HG03520 (cell line): ENCODE results near the gene GDF10.

Source experiments
- ATAC-seq: cut with Tn5 transposase; IDR thresholded peaks from one replicate; pipeline ENCODE4 v1.9.1; 2021; ENCODE audit warnings: mild to moderate bottlenecking, moderate library complexity; ENCODE audit not compliant: unreplicated experiment

The GDF10 gene

DNA sequence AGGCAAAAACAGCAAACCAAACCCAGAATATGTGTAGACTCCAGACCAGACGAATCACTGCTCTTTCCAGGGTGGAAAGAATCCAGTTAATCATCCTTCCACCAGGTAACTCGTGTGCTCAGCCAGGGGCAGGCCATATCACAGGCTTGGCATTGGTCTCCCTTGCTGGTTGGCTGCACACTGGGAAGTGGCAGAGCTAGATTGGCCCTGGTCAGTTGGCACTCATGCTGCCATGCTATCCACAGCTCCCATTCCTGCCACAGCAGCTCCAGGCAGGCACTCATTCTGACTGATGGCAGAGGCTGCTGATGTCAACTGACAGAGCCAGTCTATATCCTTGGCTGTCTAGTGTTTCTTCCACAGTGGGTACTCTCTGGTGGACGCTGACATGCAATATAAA is 9.7 kb upstream of the GDF10 start:
- no peak for ATAC-seq

DNA sequence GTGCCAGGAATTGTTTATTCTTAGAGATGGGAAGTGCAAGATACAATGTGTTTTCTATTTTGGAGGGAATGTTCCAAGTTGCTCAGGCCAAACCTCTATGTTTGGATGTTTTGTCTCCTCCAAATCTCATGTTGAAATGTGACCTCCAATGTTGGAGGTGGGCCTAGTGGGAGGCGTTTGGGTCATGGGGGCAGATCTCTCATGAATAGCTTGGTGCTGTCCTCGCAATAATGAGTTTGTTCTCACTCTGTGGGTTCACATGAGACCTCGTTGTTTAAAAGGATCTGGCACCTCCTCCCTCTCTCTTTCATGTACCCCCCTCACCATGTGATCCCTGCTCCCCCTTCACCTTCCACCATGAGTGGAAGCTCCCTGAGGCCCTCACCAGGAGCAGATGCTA is 8.3 kb upstream of the GDF10 start:
- ATAC-seq = no peak

DNA sequence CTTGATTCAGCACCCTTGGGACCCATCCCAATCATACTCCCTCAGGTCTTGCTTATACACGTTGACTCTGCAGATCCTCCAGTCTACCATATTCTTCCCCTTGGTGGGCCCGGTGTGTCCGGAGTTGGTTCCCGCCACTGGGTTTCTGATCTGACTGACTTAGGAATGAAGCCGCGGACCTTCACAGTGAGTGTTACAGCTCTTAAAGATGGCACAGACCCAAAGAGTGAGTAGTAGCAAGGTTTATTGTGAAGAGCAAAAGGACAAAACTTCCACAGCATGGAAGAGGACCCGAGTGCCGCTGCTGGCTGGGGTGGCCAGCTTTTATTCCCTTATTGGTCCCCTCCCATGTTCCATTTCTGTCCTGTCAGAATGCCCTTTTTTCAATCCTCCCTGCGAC is 5.9 kb upstream of the GDF10 start:
- ATAC-seq = no peak

DNA sequence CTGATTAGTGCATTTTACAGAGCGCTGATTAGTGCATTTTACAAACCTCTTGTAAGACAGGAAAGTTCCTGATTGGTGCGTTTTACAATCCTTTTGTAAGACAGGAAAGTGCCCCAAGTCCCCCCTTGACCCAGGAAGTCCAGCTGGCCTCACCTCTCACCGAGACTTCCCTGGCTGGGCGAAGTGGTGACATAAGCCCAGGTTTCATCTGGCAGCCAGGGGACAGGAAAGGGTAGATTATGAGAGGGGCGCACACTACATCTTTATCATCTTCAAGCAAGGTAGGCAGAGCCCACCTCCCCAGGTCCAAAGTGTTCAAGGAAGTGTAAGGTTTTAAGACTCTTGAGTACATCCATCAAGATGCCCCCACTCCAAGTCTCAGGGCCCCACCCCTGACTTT is 5.5 kb upstream of the GDF10 start:
- ATAC-seq = no peak

DNA sequence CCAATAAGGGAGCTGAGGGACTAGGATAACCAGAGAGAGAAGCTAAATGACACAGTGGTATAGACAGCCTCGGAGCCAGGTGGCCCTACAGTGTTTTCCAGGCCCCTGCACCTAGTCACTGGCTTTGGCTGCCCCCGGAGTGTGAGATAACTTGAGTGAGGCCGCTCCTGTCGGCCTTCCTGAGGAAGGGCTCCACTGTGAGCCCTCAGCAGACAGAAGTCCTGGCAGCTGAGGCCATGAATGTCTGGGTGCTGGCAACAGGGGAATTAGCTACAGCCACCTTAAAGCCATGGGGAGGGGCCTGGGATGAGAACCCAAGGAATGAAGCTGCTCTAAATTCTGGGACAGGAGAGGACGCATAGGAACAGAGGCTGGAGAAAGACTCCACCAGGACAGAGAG is 4.6 kb upstream of the GDF10 start:
- no peak for ATAC-seq

DNA sequence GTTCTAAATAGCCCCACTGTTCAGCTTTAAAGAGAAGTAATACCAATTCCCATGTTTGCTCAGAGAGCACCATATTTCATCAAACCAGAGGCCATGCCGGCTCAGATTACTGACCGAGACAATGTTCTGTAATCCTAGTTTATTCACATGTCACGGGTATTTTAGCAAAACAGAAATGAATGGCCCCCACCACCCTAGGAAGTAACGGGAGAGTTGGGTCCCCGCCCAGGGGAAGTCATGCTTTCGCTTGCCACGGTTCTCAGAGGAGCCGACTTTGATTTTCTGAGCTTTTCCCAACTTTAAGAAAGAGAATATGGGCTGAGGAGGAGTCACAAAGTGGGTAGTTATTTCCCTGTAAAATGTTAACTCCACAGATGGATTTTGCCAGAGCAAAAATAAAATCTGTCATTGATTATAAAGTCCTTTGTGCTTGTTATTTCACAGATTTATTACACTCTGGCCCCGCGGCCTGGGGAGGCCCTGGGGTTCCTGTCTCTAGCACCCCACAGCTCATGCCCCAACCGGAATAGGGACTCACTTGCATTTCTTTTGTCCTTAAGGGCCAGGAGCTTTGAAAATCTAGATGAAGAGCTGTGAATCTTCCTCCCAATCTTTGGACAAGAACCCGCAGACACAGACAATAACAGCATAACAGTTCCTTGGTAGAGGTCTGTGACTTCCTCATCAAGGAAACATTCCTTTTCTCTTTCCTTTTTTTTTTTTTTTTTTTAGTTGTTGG is 3.7 kb upstream of the GDF10 start:
- no peak for ATAC-seq

DNA sequence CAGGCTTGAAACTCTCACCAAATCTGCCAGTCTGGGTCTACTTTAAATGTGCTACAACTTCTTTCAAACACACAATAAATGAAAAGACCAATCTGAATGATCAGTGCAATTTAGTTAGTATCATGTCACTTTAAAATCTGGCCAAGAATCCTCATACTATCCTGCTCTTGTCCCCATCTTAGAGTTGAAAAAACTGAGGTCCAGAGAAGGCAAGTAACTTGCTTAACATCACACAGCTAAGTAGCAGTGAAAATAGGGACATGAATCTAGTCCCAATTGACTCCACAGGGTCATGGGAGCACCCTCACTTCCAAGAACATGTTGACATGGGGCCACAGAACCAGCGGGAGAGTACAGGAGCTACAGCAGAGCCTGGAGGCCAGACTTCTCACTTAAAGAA is 3.1 kb upstream of the GDF10 start:
- ATAC-seq = no peak

DNA sequence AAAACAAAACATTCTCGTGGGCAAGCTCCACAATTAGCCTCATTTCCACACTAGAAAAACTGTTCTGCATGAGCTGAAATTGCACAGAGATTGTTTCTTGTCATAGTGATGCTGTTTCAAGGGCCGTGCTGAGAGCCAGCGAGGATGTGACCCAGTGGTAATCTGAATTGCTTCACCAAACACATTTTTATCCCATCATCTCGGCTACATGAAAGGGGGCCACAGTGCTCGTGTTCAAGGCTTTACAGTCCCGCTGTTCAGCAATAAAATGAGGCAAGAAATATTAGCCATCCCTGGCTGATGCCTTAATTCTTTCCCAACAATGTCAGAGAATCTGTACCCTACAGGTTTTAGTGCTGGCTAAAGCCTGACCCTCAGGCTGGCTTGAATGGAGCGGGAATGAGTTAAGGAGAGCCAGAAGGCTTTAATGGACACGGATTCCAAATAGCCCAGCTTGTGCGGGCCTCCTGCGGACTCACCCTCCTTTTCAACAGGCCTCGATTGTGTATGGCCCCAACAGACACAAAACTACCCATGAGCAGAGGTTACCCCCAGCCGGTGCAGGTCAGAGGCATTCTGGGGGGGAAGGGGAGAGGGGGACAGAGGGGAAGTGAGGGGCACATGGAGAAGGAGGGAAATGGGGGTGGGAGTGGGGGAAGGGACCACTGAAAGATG is 2.0 kb upstream of the GDF10 start:
- ATAC-seq = no peak

DNA sequence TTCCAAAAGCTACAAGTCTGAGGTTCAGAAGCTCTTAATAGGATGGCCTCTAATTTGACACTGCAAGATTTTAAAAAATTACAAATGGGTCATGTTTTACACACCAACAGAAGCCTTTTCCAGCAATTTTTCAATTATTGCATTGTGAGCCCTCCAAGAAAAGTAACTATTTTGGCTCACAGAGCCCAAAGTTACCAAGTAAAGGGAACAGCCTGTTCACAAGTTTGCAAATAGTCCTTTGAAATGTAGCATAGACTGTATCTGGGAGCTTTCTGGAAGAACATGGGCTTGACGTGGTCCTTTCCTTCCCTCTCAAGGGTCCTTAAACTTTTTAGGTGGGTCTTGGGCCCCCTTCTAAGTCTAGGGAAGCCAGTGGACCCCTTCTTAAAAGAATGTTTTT is 1.3 kb upstream of the GDF10 start:
- no peak for ATAC-seq

DNA sequence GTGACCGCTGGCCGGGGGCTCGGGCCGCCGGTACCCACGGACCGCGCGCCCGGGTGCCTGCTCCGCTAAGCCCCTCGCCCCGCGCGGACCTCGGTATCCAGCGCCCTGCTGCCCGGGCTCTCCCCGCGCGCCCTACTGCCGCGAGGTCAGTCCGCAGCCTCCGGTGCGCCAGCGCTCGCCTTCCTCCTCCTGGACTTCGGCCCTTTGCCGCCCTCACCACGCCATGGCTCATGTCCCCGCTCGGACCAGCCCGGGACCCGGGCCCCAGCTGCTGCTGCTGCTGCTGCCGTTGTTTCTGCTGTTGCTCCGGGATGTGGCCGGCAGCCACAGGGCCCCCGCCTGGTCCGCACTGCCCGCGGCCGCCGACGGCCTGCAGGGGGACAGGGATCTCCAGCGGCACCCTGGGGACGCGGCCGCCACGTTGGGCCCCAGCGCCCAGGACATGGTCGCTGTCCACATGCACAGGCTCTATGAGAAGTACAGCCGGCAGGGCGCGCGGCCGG is 483 bp downstream of the GDF10 start:
- ATAC-seq = no peak

DNA sequence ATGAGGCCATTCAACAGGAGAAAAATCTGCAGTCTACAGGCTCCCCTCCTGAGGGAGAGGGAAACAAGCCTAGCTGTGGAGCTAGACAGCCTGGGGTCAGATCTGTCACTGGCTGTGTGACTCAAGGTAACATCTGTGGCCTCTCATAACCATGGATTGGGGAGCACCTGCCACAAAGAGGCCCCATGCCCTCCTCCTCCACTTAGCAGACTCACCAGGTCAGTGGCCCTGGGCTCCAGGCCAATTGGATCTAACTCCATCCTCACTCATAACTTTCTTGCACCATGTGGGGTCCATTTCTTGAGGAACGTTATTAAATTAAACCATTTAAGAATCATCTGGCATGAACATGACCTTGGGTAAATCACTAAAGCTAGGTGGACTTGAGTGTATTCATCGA is 1.8 kb downstream of the GDF10 start:
- ATAC-seq = no peak

DNA sequence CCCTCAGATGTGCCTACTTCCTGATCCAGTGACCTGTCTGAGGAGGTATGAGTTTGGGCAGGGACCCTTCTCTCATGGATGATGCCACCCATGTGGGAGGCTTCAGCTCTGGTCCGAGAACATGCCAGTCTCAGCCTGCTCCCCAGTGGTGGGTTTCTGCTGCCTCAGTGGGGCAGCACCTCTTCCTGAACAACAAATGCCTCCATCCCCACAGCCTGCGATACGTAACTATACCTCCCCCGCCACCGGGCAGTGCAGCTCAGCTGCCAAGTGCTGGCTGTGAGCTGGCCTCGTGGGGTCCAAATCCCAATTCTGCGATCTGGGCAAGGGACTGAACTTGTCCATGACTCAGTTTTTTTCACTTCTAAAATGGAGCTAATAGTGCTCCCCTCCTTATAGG is 3.1 kb downstream of the GDF10 start:
- no peak for ATAC-seq

DNA sequence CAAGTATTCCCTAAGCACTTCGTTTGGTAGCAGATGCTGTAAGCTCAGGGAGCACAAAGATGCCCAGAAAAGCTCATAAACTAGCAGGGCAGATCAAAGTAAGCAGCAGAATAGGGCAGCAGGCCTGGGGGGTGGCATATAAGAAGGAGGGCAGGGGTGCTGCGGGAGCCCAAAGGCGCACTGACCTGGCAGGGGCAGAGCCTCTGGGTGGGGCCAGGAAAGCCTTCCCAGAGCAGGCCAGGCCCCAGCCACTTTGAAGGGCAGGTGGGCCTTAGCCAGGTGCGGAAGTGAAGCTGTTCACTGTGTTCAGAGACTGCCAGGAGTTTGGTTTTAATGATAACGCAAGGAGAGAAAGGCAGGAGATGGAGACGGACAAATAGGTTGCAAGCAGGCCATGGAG is 3.9 kb downstream of the GDF10 start:
- no peak for ATAC-seq

DNA sequence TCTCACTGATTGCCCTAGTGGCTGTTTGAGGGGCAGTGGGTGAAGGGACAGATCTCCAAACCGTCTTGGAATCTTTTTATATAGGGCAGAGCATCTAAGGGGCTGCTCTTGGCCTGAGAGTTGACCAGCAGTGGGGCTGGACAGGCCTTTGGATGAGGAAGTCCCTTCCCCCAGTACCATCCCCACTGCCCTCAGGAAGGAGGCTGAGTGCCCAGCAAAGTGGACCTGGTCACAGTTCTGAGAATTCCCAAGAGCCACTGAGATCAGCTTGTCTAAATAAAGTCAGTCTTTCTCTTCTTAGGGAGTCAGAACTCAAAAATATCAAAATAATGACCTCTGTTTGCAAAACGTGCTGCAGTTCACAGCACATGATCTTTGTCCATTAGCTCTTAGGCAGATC is 5.6 kb downstream of the GDF10 start:
- ATAC-seq = no peak

DNA sequence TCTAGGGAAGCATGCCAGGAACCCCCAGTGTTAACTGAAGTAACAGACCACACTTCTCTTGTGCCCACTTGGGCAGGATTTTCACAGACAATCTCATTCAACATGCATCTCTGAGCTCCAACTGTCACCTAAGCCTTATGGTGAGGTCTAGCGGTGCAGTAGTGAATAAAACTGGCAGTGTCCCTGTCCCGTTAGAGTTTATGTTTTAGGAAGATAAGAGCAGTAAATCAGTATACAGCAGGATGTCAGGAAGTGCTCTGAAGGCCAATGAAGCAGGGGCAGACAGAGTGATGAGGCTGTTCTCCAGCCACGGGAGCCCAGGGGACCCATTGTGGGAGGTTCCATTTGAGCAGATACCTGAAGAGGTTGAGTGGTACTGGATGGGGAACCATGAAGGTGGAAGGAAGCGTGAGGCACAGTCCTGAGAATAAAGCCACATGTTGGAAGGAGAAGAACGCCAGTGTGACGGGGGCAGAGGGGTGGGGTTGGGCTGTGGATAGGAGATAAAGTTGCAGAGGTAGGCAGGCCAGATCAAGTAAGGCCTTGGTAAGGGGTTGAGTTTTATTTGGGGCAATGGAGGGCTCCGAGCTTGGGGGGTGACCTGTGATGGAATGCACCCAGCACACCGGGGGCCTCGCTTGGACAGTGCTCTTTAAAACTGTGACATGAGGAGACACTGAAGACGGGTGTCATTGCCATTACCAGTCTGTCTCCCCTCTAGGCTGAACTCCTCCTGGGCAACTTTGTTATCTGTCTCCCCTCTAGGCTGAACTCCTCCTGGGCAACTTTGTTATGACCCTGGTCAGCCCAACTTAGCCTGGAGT is 6.6 kb downstream of the GDF10 start:
- no peak for ATAC-seq

DNA sequence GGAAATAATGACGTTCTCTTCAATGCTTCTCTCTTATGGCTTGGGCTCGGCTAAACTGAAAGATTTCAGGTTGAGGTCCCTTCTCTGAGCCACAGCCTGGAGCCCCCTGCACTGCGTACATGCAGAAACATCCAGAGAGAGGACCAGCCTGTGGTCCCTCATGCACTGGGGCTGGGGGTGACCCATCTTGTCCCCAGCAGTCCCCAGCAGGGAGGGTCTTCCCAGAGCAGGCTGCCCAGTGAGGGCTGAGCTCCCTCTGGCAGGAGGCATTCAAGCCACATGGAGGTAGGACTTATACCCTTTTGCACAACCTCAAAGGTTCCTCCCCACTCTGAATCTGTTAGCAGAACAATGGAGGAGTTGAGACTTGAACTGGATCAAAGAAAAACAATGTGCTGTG is 7.4 kb downstream of the GDF10 start:
- no peak for ATAC-seq

DNA sequence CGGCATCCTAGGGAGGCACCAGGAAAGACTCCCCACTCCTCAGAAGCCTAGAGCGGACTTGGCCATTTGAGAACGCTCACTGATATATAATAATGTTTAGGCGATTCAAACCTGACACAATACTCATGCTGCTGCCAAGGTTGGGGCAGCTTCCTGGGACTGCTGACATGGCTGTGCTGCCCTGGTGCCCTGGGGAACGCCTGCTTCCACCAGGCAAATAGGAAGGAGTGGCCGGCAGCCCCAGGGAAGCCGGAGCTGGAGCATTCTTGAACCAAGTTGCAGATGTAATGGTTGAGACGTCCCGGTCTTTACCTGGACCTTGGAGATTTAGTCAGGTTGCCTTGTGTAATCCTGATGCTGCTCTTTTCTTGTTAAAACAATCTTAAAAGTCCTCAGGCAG is 8.8 kb downstream of the GDF10 start:
- no peak for ATAC-seq

DNA sequence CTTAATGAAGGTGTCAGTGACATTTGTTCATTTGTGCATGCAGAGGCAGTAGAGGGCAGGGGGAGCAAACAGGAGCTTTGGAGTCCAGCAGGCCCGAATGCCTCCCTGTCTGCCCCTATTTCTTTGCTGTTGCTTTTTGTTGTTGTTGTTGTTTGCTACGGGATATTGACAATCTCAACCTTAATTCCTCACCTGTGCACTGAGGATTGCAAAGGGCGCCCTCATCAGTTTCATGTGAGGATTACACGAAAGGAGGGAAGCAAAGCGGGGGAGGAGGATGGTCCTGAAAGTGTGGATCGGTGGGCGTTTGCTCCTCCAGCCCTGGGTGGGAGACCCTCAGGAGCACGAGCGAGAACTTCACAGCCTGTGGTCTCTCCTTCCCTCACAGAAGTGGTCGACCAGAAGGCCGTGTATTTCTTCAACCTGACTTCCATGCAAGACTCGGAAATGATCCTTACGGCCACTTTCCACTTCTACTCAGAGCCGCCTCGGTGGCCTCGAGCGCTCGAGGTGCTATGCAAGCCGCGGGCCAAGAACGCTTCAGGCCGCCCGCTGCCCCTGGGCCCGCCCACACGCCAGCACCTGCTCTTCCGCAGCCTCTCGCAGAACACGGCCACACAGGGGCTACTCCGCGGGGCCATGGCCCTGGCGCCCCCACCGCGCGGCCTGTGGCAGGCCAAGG is 9.6 kb downstream of the GDF10 start:
- ATAC-seq = no peak

DNA sequence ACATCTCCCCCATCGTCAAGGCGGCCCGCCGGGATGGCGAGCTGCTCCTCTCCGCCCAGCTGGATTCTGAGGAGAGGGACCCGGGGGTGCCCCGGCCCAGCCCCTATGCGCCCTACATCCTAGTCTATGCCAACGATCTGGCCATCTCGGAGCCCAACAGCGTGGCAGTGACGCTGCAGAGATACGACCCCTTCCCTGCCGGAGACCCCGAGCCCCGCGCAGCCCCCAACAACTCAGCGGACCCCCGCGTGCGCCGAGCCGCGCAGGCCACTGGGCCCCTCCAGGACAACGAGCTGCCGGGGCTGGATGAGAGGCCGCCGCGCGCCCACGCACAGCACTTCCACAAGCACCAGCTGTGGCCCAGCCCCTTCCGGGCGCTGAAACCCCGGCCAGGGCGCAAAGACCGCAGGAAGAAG is 10.1 kb downstream of the GDF10 start:
- ATAC-seq = no peak

DNA sequence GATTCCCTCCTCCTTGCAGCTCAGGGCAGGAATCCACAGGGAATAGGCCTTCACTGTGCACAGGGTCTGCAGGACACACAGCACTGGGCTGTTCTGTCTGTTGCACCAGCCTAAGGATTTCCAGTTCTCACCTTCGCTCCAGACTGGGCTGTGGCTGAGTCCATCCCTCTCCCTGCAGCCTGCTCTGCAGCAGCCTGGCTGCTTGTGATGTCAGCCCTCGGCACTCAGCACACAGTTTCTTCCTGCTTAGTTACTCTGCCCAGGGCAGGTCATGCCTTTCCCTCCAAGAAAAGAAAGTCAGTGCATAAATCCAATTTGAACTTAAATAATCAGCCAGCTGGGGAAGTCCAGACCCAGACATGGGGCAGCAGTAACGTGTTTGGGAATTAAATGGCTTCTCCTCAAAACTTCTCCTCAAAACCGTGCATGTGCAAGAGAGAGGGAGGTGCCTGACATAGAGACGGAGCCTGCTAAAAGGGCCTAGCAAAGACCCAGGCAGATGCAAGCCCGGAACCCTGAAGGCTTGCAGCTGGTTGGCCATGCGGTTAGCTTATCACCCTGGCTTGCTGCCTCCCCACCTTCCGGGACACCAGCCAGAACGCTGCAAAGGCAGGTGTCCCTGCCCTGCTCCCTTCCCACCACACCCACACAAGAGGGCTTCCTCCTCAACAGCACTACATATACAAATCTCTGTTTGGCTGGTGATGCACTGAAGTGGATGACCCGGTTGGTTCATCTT is 11.4 kb downstream of the GDF10 start:
- no peak for ATAC-seq
